Thoracic aorta (tissue), 2 donors: ENCODE data around the gene ZNHIT2. TPM values are rescaled to one million over a fixed set of nuclear protein-coding genes. Genes with fewer than 3 reads are reported as not detected.

Experiments used
- ATAC-seq: fragments of 150-250 bp; one replicate; pipeline ENCODE4 v1.8.0; 2017; ENCODE audit warnings: low read depth; ENCODE audit not compliant: insufficient number of reproducible peaks, low FRiP score
- DNase-seq: peaks from one replicate; pipeline ENCODE4 v3.0.0-alpha.2; 2020; ENCODE audit warnings: low spot score
- H3K27ac ChIP-seq, 2 donors: fragments of 200-600 bp; sonication (generic); 1 replicate in 1 of 2; 2 replicates in 1 of 2; pipeline ENCODE4 v1.5.1; 2016; ENCODE audit warnings: mild to moderate bottlenecking in 2 of 2, moderate library complexity in 2 of 2
- H3K27me3 ChIP-seq: fragments of 200-600 bp; sonication (generic); replicated peaks from 2 replicates; pipeline ENCODE4 v1.6.0; 2016; ENCODE audit warnings: mild to moderate bottlenecking; ENCODE audit not compliant: insufficient read depth
- H3K36me3 ChIP-seq: fragments of 200-600 bp; sonication (generic); one replicate; pipeline ENCODE4 v1.5.1; 2016
- H3K4me1 ChIP-seq, 2 donors: fragments of 200-600 bp; sonication (generic); 1 replicate in 1 of 2; 2 replicates in 1 of 2; pipeline versions ENCODE4 v1.5.1 to v1.6.0; 2016; ENCODE audit warnings: low read depth in 2 of 2, mild to moderate bottlenecking in 1 of 2; ENCODE audit not compliant: control insufficient read depth in 1 of 2
- H3K4me3 ChIP-seq: fragments of 200-600 bp; sonication (generic); 2 replicates; pipeline ENCODE4 v1.5.1; 2016; ENCODE audit warnings: mild to moderate bottlenecking
- H3K9me3 ChIP-seq: fragments of 200-600 bp; sonication (generic); 2 replicates; pipeline ENCODE4 v1.5.1; 2016
- CTCF ChIP-seq: fragments of 200-600 bp; sonication (generic); IDR thresholded peaks from one replicate; pipeline ENCODE4 v1.5.1; 2019; ENCODE audit warnings: antibody characterized with exemption
- total RNA-seq, 2 donors: library from RNA; depleted of rRNA; stranded (reverse); fragments of >200 nt; gene quantifications; one replicate each; pipeline versions ENCODE4 v1.1.0 to v1.2.3, GENCODE V29; 2016

ZNHIT2 gene
- total RNA-seq, 2 donors from 2014 or later = 10.0 to 13.8 TPM

- no peak overlapping the region for H3K4me3 ChIP-seq
- no peak for ATAC-seq
- H3K27me3 ChIP-seq = no peaks in the 10 kb centered on the region
- H3K27ac ChIP-seq = no peak overlapping the region
- no peak for TF ChIP-seq CTCF
- no peak for DNase-seq
- peaks cover 15 to 31% of the 10 kb centered on the region in 2 donors for H3K4me1 ChIP-seq
- H3K9me3 ChIP-seq = no peaks in the 10 kb centered on the region
- peaks cover 57% of the 10 kb centered on the region for H3K36me3 ChIP-seq
Observed at GRCh38 chr11:65131417-65131776, 13.9 kb upstream of the ZNHIT2 start.

GRCh38 chr11:65130631-65131416 is 13.3 kb upstream of the ZNHIT2 start:
- no peaks in the 10 kb centered on the region for H3K9me3 ChIP-seq
- peaks cover 63% of the 10 kb centered on the region for H3K36me3 ChIP-seq
- no peak overlapping the region for H3K27ac ChIP-seq
- ATAC-seq = no peak
- H3K4me1 ChIP-seq = peaks cover 15 to 27% of the 10 kb centered on the region in 2 donors
- no peaks in the 10 kb centered on the region for H3K27me3 ChIP-seq
- no peak overlapping the region for H3K4me3 ChIP-seq
- no peak for DNase-seq
- no peak for TF ChIP-seq CTCF

- no peak for TF ChIP-seq CTCF
- Histone ChIP-seq H3K27ac (no peak overlapping the region), H3K36me3 (peaks cover 70% of the 10 kb centered on the region), H3K4me1 (peaks cover 15 to 20% of the 10 kb centered on the region in 2 donors), H3K27me3 (no peaks in the 10 kb centered on the region), H3K9me3 (no peaks in the 10 kb centered on the region), H3K4me3 (no peak overlapping the region)
- DNase-seq (no peak), ATAC-seq (no peak)
Observed at GRCh38 chr11:65129649-65130441, 12.3 kb upstream of the ZNHIT2 start.

GRCh38 chr11:65128182-65129145 is 11.0 kb upstream of the ZNHIT2 start:
- H3K4me3 ChIP-seq = no peak overlapping the region
- peaks cover 12 to 16% of the 10 kb centered on the region in 2 donors for H3K4me1 ChIP-seq
- H3K27ac ChIP-seq = no peak overlapping the region
- H3K36me3 ChIP-seq = peaks cover 77% of the 10 kb centered on the region
- no peak for TF ChIP-seq CTCF
- no peak for DNase-seq
- H3K9me3 ChIP-seq = no peaks in the 10 kb centered on the region
- ATAC-seq = no peak
- no peaks in the 10 kb centered on the region for H3K27me3 ChIP-seq
